ENCODE results near the gene ANKRD61.
"Not testable (repeated sequence)": the region's sequence is repeated elsewhere in the genome, so short reads cannot be mapped to it uniquely, and the experiment has no call there.

The ANKRD61 gene

DNA sequence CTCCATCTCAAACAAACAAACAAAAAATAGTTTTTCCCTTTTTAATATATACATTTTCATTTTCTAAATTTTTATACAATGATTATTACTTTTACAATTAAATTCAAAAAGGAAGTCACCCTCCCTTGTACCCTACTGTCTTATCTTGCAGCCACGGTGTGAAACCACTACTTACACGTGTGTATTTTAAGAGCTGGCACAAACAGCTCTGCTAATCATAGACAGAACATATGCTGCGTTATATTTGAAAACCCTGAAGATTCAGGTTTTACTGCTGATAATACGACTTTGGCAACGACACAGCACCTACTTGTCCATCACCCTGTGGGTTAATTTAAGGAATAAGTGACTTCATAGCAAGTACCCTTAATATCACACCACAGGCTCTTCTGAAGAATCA lies 991 bp downstream of the ANKRD61 start:
- DNase-seq: no peak

DNA sequence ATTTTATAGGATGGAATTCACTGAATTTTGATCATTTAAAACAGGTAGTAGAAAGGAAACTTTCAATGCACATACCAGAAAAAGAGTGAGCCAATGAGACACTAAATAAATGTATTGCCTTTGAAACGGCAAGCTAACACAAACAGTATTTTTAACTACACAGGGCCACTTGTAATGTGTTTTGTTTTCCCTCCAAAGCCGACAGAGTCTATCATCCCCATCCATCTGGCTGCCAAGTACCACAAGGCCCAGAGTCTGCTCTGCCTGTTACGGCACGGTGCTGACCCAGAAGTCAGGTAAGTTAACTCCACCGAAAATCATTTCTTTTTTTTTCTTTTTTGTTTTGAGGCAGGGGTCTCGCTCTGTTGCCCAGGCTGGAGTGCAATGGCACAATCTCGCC lies 1.5 kb downstream of the ANKRD61 start:
- DNase-seq: no peak

DNA sequence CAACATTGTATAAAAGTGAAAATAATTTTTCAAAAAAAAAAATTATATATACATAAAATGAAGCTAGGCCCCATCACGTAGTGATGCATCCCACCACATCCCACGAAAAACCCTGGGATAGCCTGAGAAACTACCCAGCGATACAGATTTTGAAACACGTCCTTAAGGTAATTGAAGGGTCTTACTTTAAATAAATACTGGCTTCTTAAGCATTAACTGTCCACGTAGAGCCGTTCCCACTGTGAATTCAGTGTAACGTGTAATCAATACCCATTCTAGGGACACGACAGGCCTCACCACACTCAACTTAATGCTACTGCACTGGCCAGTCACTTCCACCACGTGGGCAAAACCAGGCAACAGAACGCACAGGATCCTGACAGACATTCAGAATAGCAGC lies 4.0 kb downstream of the ANKRD61 start:
- DNase-seq: no peak

- no peak for DNase-seq
These were observed 4.5 kb downstream of the ANKRD61 start for GRCh38 chr7:6035686-6036085.

- DNase-seq: no peak
These were observed 18.6 kb downstream of the ANKRD61 start for GRCh38 chr7:6049780-6050179.

DNA sequence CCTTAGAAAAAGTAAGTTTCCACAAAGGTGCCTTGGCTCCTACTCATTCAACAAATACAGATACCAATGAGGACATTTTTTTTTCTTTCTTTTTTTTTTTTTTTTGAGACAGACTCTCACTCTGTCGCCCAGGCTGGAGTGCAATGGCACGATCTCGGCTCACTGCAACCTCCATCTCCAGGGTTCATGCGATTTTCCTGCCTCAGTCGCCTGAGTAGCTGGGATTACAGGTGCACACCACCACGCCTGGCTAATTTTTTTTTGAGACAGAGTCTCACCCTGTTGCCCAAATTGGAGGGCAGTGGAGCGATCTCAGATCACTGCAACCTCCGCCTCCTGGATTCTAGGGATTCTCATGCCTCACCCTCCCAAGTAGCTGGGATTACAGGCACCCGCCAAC lies 20.0 kb downstream of the ANKRD61 start:
- DNase-seq: not testable (repeated sequence)

DNA sequence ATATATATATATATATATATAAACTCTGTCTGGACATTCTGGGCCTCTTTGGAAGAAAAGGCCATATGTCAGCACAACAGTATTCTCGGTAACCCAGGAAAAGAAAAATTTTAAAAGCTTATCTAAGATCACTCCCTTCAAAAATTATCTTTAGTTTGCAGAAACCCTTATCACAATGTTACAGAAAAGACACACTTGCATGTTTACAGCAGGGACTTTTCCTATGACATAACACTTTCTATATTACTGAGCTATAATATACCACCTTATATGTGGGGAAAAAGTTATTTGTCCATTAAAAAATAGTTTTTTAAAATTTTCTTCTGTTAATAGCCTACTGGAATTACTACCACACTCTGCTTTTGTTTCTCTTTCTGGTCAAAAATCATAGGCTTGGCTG lies 25.4 kb downstream of the ANKRD61 start:
- DNase-seq: no peak

- no peak for DNase-seq
These were observed 26.3 kb downstream of the ANKRD61 start for GRCh38 chr7:6057316-6058129.

- DNase-seq: not testable (repeated sequence)
These were observed 28.8 kb downstream of the ANKRD61 start for GRCh38 chr7:6059941-6060340.

DNA sequence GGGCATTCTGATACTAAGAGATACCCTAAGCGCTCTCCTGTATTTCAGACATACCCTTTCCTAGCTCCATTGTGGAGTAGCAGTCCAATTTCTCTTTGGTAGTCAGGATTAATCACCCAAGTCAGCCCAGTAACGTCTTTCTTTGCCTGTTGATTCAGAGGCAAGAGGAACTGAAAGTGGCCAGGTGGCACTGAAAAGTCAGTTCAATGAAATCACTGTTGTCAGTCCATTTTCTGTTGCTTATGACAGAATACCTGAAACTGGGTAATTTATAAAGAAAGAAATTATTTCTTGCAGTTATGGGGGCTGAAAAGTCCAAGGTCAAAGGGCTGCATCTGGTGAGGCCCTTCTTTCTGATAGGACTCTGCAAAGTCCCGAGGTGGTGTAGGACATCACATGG lies 40.2 kb downstream of the ANKRD61 start:
- no peak for DNase-seq

GRCh38 chr7:6074612-6075380 lies 43.6 kb downstream of the ANKRD61 start:
- no peak for DNase-seq

DNA sequence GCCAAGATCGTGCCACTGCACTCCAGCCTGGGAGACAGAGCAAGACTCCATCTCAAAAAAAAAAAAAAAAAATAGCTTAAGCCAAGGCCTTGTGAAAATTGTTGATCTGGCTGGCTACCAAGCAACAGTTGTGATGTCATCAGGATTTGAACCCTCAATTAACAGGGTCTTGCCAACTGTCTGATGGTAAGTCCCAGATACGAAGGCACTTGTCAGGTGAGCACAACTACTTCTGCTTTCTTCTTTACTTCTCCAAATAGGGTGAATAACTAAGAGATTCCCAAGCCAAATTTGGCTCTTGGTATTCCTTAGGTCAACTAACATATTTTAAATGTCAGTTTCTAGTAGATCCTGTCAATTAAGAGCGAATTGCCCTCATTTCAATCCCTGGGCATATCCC lies 47.4 kb downstream of the ANKRD61 start:
- DNase-seq: no peak

GRCh38 chr7:6083047-6083446 lies 51.9 kb downstream of the ANKRD61 start:
- DNase-seq: not testable (repeated sequence)

All from stimulated activated CD4-positive, alpha-beta T cell treated with anti-CD3 and anti-CD28 coated beads, Interleukin-2, amount 100 ng/mL, for 24 hours (primary cell).